NB4 (cell line): Measurements from ENCODE around the gene C22orf39.

Source experiments
- MYC ChIP-seq: IDR thresholded peaks from 2 replicates; pipeline ENCODE4 v1.6.1; 2011; ENCODE audit warnings: low read depth, low read length
- POLR2A ChIP-seq: IDR thresholded peaks from 2 replicates; pipeline ENCODE4 v1.6.1; 2011; ENCODE audit warnings: mild to moderate bottlenecking; ENCODE audit not compliant: insufficient read length; ENCODE audit errors: extremely low read depth
- TF ChIP-seq, protein P1 (sequence below): IDR thresholded peaks from one replicate; pipeline ENCODE4 v1.5.1; 2012; ENCODE audit warnings: low read depth, low read length

DNA sequence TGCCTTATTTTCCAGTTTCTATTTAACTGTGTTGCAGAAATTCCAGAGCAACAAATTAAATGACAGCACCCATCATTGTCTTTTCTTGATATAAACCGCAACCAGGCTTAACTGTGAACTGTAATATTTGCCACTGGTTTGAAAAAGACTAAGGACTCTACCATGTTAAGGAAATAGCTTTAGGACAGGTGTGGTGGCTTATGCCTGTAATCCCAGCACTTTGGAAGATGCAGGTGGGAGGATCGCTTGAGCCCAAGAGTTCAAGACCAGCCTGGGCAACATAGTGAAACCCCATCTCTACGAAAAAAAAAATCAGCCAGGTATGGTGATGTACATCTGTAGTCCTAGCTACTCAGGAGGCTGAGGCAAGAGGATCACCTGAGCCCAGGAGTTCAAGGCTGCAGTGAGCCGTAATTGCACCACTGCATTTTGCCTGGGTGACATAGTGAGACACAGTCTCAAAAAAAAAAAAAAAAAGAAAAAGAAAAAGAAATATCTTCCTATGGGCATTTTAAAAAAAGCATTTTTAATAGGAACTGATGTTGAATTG is 44.8 kb downstream of the C22orf39 start:
- TF ChIP-seq, protein P1, sequence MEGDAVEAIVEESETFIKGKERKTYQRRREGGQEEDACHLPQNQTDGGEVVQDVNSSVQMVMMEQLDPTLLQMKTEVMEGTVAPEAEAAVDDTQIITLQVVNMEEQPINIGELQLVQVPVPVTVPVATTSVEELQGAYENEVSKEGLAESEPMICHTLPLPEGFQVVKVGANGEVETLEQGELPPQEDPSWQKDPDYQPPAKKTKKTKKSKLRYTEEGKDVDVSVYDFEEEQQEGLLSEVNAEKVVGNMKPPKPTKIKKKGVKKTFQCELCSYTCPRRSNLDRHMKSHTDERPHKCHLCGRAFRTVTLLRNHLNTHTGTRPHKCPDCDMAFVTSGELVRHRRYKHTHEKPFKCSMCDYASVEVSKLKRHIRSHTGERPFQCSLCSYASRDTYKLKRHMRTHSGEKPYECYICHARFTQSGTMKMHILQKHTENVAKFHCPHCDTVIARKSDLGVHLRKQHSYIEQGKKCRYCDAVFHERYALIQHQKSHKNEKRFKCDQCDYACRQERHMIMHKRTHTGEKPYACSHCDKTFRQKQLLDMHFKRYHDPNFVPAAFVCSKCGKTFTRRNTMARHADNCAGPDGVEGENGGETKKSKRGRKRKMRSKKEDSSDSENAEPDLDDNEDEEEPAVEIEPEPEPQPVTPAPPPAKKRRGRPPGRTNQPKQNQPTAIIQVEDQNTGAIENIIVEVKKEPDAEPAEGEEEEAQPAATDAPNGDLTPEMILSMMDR, result no peak
- TF ChIP-seq POLR2A (no peak), MYC (no peak)
